Endothelial cell of umbilical vein (primary cell): ENCODE measurements around the gene NAA40.

Experiments used
- CTCF ChIP-seq, 2 donors: IDR thresholded peaks; 1 replicate in 1 of 2; 2 replicates in 1 of 2; pipeline ENCODE4 v1.5.1; 2011; ENCODE audit warnings: low read length in 2 of 2, mild to moderate bottlenecking in 2 of 2, moderate library complexity in 2 of 2, control low read depth in 1 of 2, inconsistent platforms in 1 of 2, low read depth in 1 of 2; ENCODE audit not compliant: insufficient read depth in 1 of 2; ENCODE audit errors: extremely low read depth in 1 of 2
- POLR2A ChIP-seq: IDR thresholded peaks from 2 replicates; pipeline ENCODE4 v1.6.1; 2012; ENCODE audit warnings: low read depth, mild to moderate bottlenecking, control low read depth, low read length
- POLR2AphosphoS5 ChIP-seq: IDR thresholded peaks from 2 replicates; pipeline ENCODE4 v1.6.1; 2012; ENCODE audit warnings: low read depth, mild to moderate bottlenecking, control low read depth, low read length, moderate library complexity; ENCODE audit not compliant: insufficient read depth

DNA sequence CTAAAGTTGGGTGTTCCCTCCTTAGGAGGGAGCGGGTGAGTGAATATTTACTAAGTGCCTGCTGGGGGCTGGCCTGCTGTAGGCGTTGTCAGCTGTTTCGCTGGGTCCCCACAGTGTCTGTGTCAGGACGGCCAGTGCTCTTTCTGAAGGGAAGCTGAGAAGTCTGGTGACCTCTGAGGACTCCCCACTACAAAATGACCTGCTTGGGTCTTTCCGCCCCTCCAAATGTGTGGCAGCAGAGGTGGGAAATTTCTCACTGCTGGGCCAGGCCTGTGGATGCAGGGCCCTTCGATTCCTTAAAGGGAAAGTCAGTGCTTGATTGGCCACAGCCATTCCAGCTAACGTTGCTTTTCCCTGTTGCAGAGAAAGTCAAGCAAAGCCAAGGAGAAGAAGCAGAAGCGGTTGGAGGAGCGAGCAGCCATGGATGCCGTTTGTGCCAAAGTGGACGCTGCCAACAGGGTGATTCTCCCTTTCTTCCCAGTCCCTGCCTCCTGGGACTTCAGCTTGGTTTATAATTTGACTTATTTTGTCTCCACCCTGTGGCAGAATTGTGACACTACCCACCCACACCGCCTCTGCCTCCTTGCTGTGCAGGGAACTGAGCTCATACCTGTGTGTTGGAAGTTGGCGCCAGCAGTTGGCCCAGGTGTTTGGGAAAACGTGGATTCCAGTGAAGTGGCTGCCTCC lies 6.8 kb downstream of the NAA40 start:
- TF ChIP-seq POLR2AphosphoS5 = no peak
- peak; percentile 50 to 60 for TF ChIP-seq CTCF (IDR thresholded peaks at IDR 0.05; ENCODE audit: extremely low read depth in 1 of 2, insufficient read depth in 1 of 2, low read depth in 1 of 2, low read length in 2 of 2)
- no peak for TF ChIP-seq POLR2A
